ENCODE data around the gene DRGX.

Gene DRGX

DNA sequence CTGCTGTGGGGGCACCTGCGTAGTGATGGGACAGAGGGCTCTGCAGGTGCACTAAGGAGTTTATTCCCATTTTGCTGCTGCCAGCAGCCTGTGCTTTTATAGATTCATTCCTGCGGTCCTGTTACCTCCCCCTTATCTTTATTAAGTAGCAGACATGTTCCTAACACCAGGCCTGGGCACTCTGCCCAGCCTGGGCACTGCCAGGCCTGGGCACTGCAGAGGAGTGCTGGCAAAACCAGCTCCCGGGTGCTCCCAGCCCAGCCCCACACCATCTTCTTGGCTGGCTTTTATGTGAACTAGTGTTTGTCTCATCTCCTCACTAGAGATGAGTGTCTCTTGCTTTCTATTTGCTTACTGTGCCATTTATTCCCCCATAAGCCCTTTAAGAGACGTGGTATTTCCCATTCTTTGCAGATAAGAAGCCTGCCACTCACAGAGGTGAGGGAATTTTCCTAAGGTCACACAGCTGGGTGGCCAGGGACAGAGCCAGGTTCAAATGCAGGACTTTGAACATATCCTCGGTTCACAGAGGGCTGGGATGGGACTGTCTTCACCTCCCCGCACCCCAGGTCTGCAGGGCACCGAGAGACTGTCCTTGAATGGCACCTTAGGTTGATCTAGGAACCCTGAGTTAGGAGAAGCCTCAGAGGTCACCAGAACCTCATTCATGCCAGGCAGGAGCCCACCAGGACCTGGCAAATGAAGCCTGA, 14.6 kb upstream of the DRGX start (continued):
- TF ChIP-seq, protein P1, sequence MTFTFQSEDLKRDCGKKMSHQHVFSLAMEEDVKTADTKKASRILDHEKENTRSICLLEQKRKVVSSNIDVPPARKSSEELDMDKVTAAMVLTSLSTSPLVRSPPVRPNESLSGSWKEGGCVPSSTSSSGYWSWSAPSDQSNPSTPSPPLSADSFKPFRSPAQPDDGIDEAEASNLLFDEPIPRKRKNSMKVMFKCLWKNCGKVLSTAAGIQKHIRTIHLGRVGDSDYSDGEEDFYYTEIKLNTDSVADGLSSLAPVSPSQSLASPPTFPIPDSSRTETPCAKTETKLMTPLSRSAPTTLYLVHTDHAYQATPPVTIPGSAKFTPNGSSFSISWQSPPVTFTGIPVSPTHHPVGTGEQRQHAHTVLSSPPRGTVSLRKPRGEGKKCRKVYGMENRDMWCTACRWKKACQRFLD (tag by site-specific recombination; IDR thresholded peaks at IDR 0.05): no peak
- TF ChIP-seq ZNF510 (tag by site-specific recombination; IDR thresholded peaks at IDR 0.05; ENCODE audit: insufficient replicate concordance): no peak

DNA sequence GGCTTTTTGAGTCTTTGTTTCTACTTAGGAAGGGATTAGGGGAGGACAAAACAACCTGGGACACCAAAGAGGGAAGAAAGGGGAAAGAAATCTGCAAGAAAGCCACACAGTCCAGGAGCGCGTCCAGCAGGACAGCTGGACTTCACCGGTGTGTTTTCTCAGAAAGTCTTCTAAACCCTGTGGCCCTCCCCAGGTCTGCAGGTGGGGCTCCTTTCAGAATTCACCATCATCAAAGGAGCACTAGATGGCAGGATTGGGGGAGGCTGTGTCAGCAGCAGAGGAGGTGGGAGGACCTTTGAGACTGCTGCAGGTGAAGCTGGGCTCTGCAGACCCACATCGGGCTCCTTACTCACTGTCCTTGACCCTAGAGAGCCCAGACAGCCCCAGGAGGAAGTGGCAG, 13.9 kb upstream of the DRGX start:
- no peak for TF ChIP-seq ZNF843 (tag by site-specific recombination; IDR thresholded peaks at IDR 0.05)
- TF ChIP-seq PRDM10 (tag by site-specific recombination; IDR thresholded peaks at IDR 0.05): no peak
- TF ChIP-seq SP3 (tag by site-specific recombination; IDR thresholded peaks at IDR 0.05): no peak
- no peak for TF ChIP-seq ZNF544 (tag by site-specific recombination; IDR thresholded peaks at IDR 0.05)
- no peak for TF ChIP-seq ZNF558 (tag by site-specific recombination; IDR thresholded peaks at IDR 0.05)
- no peak for TF ChIP-seq ZBTB11 (tag by site-specific recombination; conservative IDR thresholded peaks at IDR 0.05; ENCODE audit: low read depth)
- TF ChIP-seq ZNF19 (tag by site-specific recombination; IDR thresholded peaks at IDR 0.05; ENCODE audit: low read depth): no peak
- no peak for TF ChIP-seq ZBTB21 (tag by site-specific recombination; IDR thresholded peaks at IDR 0.05)
- no peak for TF ChIP-seq HOXA7 (CRISPR knock-in tag; IDR thresholded peaks at IDR 0.05; ENCODE audit: borderline replicate concordance)
- no peak for TF ChIP-seq ZNF660 (tag by site-specific recombination; IDR thresholded peaks at IDR 0.05)
- TF ChIP-seq, protein P2, sequence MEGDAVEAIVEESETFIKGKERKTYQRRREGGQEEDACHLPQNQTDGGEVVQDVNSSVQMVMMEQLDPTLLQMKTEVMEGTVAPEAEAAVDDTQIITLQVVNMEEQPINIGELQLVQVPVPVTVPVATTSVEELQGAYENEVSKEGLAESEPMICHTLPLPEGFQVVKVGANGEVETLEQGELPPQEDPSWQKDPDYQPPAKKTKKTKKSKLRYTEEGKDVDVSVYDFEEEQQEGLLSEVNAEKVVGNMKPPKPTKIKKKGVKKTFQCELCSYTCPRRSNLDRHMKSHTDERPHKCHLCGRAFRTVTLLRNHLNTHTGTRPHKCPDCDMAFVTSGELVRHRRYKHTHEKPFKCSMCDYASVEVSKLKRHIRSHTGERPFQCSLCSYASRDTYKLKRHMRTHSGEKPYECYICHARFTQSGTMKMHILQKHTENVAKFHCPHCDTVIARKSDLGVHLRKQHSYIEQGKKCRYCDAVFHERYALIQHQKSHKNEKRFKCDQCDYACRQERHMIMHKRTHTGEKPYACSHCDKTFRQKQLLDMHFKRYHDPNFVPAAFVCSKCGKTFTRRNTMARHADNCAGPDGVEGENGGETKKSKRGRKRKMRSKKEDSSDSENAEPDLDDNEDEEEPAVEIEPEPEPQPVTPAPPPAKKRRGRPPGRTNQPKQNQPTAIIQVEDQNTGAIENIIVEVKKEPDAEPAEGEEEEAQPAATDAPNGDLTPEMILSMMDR (tag by site-specific recombination; IDR thresholded peaks at IDR 0.05): no peak
- TF ChIP-seq SCRT2 (tag by site-specific recombination; IDR thresholded peaks at IDR 0.05): no peak
- no peak for TF ChIP-seq SP7 (tag by site-specific recombination; IDR thresholded peaks at IDR 0.05)
- TF ChIP-seq BCL11B (tag by site-specific recombination; IDR thresholded peaks at IDR 0.05; ENCODE audit: low read depth): no peak
- CTCF ChIA-PET: interaction anchor here (0.5 to 3.7 kb wide), 3 partner anchors 101 to 326 kb away, joined by 3 to 87 read pairs (median 3); no protein-coding TSS in a partner anchor
- no peak overlapping the region for H3K27ac ChIP-seq (ENCODE audit: extremely low read depth, low read depth, low read length)
- no peak overlapping the region for H3K4me3 ChIP-seq (ENCODE audit: low read depth, low read length)
- no peaks in the 10 kb centered on the region for H3K4me1 ChIP-seq (ENCODE audit: control insufficient read depth, insufficient read depth, low read length)
- no peaks in the 10 kb centered on the region for H3K36me3 ChIP-seq (ENCODE audit: control insufficient read depth in 2 of 2, insufficient read depth in 1 of 2, low read length in 2 of 2)
- POLR2A ChIA-PET: no interaction called here
- H3K9me3 ChIP-seq (ENCODE audit: control insufficient read depth, insufficient read depth, low read depth, low read length): no peaks in the 10 kb centered on the region

Measured in HEK293 (cell line).